GM21390 (cell line): ENCODE results near the gene SMIM15.

Source experiments
- ATAC-seq: cut with Tn5 transposase; IDR thresholded peaks from one replicate; pipeline ENCODE4 v1.9.1; 2021; ENCODE audit not compliant: unreplicated experiment

The SMIM15 gene

GRCh38 chr5:61160497-61160896, 1.8 kb downstream of the SMIM15 start:
- no peak for ATAC-seq

DNA sequence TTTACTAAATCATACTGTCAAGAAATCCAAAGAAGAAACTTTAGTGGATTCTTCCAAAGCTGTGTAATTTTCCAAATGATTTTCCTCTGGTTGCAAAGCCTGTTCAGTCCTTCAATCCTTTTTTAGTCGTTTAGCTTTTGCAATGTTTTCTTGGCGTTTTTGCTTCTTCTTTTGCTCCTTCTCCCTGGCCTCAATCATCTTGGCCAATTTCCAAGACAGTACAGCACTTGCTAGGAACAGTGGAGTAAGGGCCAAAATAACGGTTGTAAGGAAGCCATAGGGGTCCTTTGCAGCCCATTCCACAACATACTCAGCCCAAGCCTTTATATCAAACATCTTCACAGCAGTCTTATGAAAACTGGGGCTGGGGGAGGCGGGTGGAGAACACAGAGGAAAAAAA, 2.4 kb downstream of the SMIM15 start:
- ATAC-seq, result no peak

- ATAC-seq, result no peak
Measured at GRCh38 chr5:61159070-61159469, 3.2 kb downstream of the SMIM15 start.

- ATAC-seq, result no peak
Measured at GRCh38 chr5:61151893-61152292, 10.4 kb downstream of the SMIM15 start.

- ATAC-seq, result no peak
Measured at GRCh38 chr5:61148515-61148914, 13.8 kb downstream of the SMIM15 start.

DNA sequence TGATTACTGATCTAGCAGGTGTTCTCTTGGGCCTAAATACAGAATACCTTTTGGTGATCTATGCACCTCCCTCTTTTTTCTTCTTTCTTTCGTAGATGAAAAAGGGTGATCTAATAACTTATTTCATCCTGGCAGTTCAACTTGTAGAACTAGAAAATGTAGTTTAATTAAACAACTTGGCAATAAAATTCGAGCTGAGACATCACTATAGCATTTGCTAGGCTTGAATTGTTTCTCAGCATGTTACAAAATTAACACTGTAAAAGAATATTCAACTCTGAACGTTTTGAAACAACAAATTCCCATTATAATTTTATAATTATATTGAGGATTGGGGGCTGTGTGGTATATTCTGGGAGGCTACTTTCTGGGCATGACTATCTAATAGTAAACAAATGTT, 19.5 kb downstream of the SMIM15 start:
- no peak for ATAC-seq

DNA sequence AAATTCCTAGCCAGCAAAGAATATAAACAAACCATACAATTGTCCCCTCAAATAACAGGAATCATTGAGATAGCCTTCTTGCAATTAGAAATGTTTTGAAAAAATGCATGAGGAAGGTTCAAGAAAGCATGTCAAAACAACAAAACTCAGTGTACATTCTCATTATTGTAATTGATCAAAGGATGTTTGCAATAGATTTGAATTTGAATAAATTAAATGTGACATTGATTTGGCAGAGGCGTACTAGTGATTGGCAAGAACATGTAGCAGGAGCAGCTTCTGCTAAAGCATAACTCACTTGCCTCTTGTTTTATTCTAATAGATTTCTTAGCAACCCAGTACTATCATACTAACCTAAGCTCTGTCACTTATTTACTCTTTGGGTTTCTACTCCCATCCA, 19.9 kb downstream of the SMIM15 start:
- no peak for ATAC-seq

- ATAC-seq, result no peak
Measured at GRCh38 chr5:61141801-61142200, 20.5 kb downstream of the SMIM15 start.

DNA sequence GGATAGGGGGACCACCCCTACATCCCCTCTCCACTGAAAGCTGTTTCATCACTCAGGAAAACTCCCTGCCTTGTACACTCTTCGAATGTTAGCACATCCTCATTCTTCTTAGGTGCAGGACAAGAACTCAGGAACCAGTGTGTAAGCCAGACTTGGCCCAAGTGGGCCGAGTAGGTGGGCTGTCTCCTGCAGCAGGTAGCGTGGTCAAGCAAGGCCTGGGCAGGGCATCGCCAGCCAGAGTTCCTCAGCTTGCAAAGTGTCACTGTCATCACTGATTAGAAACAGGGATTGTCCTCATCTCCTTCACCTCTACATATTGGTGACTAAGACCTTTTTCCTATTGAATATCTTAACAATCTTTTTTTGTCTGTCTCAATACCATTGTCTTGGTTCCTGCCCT, 22.3 kb downstream of the SMIM15 start:
- ATAC-seq, result no peak

DNA sequence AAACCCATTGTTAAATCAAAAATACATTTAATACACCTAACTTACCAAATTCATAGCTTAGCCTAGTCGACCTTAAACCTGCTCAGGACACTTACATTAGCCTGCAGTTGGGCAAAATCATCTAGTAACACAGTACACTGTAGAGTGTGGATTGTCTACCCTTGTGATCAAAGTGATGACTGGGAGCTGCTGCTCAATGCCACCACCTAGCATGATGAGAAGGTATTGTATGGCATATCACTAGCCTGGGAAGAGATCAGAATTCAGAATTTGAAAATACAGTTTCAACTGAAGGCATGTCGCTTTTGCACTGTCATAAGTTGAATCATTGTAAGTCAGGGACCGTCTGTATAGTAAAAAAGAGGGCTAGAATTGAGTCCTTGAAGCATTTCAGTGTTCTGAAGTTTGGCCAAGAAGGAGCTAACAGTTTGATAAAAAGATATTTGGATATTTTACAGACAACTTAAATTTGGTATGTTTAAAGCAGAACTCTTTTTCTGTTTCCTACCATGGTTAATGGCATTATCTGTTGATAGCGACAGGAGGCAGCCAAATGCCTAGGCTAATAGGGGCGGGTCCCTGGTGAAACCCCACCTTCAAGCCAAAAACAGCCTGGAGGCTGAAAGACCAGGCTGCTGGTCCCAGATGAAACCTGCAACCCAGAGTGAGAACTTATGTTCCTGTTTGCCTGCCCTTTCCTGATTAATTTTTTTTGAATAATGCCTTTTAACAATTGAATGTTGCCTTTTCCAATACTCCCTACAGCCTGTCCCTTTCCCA, 23.0 kb downstream of the SMIM15 start:
- ATAC-seq, result no peak

DNA sequence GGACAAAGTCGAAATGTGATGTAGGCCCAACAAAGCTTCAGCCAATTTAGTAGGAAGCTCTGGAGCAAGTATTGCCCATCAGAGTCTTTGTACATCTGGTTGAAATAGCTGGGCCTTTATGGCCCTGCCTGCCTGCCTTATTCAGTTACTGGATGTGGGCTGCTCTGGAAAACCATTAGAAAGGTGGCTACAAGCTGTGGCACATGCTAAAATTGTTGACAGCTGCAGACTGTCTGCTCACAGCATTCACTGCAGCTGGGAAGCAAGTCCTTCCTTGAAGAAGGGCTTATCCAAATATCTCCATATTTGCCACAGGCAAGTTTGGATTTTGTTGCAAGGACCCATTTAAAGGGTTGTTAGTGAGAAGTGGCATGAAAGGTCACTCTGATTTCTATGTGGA, 24.4 kb downstream of the SMIM15 start:
- no peak for ATAC-seq

DNA sequence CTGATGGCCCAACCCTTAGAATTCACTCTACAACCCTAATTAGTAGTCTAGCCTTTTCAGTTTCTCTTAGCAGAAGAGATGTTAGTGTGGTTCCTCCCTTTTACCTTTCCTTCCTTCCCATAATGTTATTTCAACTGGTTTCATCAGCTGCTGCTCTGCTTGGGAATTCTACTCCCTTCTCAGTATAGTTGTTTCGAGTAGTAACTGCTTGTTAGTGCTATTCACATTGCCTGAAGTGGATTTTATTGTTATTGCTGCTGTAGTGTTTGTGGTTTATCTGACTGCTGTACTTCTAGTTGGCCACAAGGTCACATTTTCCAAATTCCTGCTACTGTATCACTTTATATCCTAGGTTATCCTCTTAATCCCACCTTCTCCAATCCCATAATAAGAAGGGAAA, 29.7 kb downstream of the SMIM15 start:
- no peak for ATAC-seq

GRCh38 chr5:61130289-61130688, 32.0 kb downstream of the SMIM15 start:
- ATAC-seq, result no peak

- ATAC-seq, result no peak
Measured at GRCh38 chr5:61123145-61123544, 39.1 kb downstream of the SMIM15 start.

DNA sequence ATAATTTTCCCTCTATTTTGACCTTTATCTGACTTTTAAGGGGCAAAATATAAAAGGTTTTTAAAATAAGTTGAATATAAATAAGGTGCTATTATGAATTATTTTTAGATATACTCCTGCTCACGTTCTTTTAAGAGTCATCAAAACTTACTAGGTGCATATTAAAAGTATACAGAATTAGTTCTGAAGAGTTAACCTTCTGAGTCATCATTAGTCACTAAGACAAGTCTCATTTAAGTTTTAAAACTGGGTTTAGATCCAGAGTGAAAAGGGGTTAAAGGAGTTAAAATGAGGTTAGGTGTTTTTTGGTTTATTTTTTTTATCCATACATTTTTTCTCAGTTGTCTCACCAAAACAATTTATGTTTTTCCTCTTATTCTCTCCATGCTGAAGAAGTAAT, 41.7 kb downstream of the SMIM15 start:
- ATAC-seq, result no peak

- ATAC-seq, result no peak
Measured at GRCh38 chr5:61119066-61119465, 43.2 kb downstream of the SMIM15 start.

DNA sequence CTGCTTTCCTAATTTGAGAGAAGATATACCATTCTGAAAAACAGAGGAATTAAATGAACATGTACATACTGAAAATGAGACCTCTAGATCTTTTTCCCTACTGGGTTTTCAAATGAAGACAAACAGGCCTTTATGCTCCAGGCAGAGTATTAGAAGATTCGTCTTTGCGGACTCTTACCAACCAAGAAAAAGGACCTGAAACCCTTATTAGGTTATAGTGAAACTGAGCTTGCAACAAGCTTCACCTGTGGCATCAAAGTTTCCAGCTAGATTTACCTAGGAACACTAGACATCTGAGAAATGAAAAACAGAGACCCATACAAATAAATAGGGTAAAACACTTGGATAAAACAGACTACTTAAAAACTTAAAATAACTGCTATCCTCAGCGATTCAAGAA, 46.3 kb downstream of the SMIM15 start:
- no peak for ATAC-seq

DNA sequence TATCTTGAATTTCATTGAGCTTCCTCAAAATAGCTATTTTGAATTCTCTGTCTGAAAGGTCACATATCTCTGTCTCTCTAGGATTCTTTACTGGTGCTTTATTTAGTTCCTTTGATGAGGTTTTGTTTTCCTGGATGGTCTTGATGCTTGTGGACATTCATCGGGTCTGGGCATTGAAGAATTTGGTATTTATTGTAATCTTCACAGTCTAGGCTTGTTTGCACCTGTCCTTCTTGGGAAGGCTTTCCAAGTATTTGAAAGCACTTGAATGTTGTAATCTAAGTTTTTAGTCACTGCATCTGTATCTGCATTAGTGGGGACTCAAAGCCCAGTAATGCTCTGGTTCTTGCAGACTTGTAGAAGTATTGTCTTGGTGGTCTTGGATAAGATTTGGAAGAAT, 47.8 kb downstream of the SMIM15 start:
- no peak for ATAC-seq
